ENCODE data around the gene RALGAPA1.

DNA sequence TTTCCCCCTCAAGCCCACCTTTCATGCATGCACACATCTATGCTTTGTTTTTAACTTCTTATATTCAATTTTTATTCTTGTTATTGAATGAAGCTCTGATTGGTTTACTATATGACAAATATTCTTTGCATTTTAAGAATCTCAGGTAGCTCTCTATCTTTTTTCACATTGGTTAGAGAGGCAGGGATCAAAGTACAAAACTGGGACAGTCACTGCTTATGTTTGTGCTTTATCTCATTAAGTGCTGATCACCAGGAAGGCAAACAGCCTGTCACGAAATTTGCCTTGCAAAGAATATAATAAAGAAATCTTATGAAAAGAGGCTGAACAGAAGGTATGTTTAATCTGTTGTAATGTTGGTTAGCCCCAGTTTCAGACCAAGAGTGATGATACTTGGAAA is 304.8 kb downstream of the RALGAPA1 start:
- TF ChIP-seq TAF1 (IDR thresholded peaks at IDR 0.05; ENCODE audit: borderline replicate concordance, insufficient read depth, low read length): no peak
- no peak for TF ChIP-seq POLR2AphosphoS5 (IDR thresholded peaks at IDR 0.05; ENCODE audit: low read depth, low read length)
- TF ChIP-seq, protein P1, sequence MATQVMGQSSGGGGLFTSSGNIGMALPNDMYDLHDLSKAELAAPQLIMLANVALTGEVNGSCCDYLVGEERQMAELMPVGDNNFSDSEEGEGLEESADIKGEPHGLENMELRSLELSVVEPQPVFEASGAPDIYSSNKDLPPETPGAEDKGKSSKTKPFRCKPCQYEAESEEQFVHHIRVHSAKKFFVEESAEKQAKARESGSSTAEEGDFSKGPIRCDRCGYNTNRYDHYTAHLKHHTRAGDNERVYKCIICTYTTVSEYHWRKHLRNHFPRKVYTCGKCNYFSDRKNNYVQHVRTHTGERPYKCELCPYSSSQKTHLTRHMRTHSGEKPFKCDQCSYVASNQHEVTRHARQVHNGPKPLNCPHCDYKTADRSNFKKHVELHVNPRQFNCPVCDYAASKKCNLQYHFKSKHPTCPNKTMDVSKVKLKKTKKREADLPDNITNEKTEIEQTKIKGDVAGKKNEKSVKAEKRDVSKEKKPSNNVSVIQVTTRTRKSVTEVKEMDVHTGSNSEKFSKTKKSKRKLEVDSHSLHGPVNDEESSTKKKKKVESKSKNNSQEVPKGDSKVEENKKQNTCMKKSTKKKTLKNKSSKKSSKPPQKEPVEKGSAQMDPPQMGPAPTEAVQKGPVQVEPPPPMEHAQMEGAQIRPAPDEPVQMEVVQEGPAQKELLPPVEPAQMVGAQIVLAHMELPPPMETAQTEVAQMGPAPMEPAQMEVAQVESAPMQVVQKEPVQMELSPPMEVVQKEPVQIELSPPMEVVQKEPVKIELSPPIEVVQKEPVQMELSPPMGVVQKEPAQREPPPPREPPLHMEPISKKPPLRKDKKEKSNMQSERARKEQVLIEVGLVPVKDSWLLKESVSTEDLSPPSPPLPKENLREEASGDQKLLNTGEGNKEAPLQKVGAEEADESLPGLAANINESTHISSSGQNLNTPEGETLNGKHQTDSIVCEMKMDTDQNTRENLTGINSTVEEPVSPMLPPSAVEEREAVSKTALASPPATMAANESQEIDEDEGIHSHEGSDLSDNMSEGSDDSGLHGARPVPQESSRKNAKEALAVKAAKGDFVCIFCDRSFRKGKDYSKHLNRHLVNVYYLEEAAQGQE (IDR thresholded peaks at IDR 0.05; ENCODE audit: insufficient read depth in 1 of 2, low read depth in 2 of 2, low read length in 2 of 2): no peak
- no peak for TF ChIP-seq FOXP2 (optimal IDR thresholded peaks at IDR 0.05; ENCODE audit: borderline replicate concordance, extremely low read depth, extremely low read length, insufficient read depth)
- TF ChIP-seq SIN3A (IDR thresholded peaks at IDR 0.05; ENCODE audit: borderline replicate concordance, insufficient read depth, low read length): no peak

Data from PFSK-1 (cell line).